Breast epithelium (tissue), 3 donors: ENCODE data around the gene ADGRV1.

Source experiments
- CTCF ChIP-seq, 3 donors: fragments of 450-650 bp; IDR thresholded peaks; one replicate each; pipeline ENCODE4 v1.5.1; 2016 to 2017; ENCODE audit warnings: antibody characterized with exemption in 3 of 3, mild to moderate bottlenecking in 3 of 3, moderate library complexity in 3 of 3
- POLR2AphosphoS5 ChIP-seq, 3 donors: sonication (generic); formaldehyde crosslinking; IDR thresholded peaks; one replicate each; pipeline ENCODE4 v1.6.1; 2017; ENCODE audit warnings: antibody characterized with exemption in 3 of 3

GRCh38 chr5:90875456-90875855 lies 316.9 kb downstream of the ADGRV1 start:
- TF ChIP-seq CTCF (IDR thresholded peaks at IDR 0.05) (no peak), POLR2AphosphoS5 (IDR thresholded peaks at IDR 0.05) (no peak)
